HuH-7 (cell line): ENCODE data around the gene HNRNPAB.
"Not testable (repeated sequence)": the region's sequence is repeated elsewhere in the genome, so short reads cannot be mapped to it uniquely, and the experiment has no call there.

Experiments used
- DNase-seq: peaks from one replicate; pipeline ENCODE4 v3.0.0; 2011; ENCODE audit warnings: low spot score

HNRNPAB gene

DNA sequence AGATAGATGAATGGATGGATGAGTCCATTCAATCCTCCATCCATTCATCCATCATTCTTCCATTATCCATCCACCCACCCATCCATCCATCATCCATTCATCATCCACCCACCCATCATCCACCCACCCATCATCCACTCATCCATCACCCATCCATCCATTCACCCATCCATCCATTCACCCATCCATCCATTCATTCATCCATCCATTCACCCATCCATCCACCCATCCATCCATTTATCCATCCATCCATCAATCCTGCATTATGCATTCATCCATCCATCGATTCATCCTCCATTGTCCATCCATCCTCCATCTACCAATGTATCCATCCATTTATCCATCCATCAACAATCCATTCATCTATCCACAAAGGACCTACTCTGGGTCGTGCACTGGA lies 41.1 kb downstream of the HNRNPAB start:
- no peak for DNase-seq

GRCh38 chr5:178246624-178247279 lies 42.4 kb downstream of the HNRNPAB start:
- DNase-seq = no peak

DNA sequence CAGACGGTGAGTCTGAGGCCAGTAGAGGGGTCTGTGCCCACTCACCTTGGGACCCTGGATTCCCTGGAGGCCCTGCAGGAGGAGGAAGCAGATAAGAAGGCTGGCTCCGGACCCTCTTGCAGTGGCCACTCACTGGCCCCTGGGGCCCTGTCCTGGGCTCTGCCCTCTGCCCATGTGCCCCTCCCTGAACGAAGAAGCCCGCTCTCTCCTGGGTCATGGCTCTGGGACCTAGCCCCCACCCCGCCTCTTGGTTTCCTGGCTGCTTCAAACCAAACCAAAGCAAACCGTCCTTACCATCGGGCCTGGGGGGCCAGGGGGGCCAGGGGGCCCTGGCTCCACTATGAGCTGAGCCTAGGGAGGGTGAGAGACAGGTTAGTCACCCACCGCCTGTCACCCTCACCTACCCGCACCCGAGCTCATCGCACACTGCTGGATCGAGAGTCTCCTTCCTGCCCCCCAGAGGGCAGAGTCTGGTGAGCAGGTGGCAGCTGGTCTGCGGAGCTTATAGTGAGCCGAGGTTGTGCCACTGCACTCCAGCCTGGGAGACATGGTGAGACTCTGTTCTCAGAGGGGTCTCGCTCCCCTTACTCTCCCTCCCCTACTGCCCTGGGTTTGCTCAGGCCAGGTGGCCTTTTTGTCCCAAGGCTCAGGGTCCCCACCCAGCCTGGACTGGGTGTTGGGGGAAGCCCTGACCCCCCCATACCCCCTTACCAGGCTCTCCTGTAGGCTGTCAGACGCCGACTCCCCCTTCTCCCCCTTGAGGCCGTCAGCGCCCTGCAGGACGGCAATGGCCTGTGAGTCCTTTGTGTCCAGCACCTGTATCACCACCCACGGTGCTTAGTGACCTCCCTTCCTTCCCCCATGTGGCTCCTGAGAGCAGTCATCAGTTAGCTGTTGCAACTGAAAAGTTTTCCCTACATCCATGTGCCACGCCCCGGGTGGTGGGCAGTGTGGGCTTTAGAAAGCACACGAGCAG lies 43.4 kb downstream of the HNRNPAB start:
- no peak for DNase-seq

DNA sequence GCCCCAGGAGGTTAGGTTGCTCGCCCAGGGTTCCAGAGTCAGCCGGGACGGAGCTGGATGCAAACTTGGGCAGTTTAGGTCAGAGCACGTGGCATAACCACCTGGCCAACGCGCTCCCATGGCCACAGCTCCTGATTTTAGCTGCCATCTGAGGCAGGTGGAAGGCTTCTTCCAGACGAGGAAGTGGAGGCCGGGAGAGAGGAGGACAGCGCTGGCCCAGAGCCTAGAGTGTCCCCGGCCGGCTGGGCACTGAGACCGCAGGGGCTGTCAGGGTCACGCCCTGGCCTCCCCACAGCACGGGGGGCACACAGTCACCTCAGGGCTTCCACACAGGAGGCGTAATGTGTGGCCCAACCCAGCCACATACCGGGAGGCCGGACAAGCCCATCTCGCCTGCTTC lies 44.4 kb downstream of the HNRNPAB start:
- no peak for DNase-seq

DNA sequence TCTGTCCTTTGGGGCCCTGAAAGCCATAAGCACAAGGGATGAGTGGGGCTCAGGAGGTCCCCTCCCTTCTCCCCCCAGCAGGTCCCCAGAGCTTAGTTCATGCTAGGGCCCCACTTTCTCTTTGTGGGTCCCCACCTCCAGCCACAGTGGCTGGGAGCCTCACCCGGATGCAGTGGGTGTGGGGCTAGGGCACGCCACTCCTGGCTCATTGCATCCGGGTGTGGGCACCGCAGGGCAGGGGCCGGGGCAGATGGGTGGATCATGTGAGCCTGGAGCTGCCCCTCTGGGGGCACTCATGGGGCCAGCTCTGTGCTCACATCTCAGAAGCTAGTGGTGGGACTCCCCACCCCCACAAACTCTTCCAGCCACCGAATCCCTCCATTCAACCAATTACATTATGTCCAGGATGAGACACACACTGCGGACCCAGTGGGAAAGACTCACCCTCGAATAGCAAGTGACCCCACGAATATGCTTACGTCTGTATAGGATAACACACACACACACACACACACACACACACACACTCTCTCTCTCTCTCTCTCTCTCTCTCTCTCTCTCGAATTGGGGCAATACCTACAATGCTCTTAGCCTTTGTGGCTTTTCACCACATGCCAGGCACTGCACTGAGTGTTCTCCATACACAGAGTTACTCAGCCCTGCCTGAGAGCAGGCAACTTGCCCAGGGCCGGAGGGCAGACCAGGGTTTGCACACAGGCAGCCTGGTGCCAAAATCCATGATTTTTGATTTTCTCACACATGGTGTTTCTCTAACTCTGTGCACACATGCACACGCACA lies 45.1 kb downstream of the HNRNPAB start:
- DNase-seq = no peak

GRCh38 chr5:178250263-178250662 lies 45.9 kb downstream of the HNRNPAB start:
- no peak for DNase-seq

DNA sequence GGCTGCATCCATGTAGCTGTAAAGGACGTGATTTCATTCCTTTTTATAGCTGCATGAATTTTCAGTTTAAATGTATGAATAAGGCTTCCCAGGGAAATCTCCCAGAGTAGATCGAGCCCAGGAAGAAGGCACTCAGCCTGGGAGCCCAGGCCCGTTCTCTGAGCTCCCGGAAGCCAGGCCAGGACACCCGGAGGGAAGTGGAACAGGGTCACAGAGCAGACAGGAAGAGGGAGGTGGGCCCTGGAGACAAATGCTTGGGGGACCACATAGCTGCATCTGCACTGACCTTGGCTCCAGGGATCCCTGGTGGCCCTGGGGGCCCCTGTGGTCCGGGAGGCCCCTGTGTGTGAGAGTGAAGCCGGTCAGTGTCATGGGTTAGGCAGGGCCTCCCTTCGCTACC lies 47.9 kb downstream of the HNRNPAB start:
- DNase-seq = no peak

GRCh38 chr5:178253632-178254031 lies 49.3 kb downstream of the HNRNPAB start:
- DNase-seq = not testable (repeated sequence)

DNA sequence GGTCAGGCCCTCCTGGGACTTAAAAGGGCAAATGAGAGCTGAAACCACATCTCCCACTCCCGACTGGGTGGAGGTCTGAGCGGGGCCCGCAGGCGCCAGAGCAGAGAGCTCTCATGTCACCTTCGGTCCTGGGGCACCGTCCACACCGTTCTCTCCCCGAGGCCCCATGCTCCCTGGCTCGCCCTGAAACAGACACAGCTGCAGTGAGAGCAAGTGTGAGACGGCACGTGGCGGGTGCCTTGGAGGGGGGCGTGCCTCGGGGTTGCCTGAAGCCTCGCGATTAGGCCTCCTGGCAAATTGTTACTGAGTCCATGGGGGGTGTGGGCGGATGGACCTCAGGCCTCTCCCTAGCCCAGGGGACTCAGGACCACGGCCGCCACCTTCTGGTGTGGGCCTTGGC lies 52.4 kb downstream of the HNRNPAB start:
- no peak for DNase-seq

DNA sequence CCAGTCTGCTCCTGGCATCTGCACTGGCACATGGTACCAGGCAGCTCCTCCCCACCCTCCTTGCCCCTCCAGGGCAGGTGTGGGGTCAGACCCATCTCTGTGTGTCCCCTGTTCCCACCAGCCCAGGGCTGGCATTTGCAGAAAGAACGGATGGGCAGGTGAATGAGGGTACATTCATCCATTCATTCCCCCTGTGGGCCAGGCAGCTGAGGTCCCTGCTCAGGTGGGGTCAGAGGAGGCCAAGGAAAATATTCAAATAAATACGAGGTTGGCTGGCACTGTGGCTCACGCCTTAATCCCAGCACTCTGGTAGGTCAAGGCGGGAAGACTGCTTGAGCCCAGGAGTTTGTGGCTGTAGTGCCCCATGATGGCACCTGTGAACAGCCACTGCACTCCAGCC lies 53.3 kb downstream of the HNRNPAB start:
- DNase-seq = no peak

DNA sequence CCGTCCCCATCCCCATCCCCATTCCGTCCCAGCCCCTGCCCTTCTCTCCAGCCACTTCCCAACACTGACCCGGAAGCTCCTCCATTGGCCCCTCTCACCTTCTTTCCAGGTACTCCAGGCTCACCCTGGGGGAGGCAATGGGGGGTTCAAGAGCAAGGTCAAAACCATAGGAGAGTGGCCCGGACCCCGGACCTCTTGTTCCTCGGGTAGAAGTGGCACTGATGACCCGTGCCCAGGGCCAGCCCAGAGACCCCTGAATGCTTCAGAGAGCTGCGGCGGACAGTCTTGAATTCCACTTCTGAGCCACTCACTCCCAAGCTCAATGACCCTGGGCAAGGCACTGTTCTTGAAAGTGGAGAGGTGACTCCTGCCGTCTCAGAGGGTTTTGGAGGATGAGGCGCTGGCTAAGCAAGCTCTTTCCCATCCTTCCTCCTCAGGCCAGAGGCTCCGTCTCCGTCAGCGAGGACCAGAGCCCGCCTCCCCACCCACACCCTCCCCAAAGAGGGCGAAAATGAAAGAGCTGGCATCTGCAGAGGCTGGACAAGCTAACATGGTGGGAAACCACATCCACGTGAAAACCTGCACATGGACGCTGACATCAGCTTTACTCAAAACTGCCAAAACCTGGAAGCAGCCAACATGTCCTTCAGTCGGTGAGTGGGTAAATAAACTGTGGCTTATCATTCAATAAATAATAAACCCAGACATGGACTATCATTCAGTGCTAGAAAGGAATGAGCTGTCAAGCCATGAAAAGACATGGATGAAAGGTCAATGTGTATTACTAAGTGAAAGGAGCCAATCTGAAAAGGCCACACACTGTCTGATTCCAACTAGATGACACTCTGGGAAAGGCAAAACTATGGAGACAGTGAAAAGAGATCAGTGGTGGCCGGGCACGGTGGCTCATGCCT lies 55.5 kb downstream of the HNRNPAB start:
- DNase-seq = no peak
